Mammary epithelial cell (primary cell): ENCODE measurements around the gene CLASRP.

ENCODE experiments used
- EZH2 ChIP-seq: IDR thresholded peaks from 2 replicates; pipeline ENCODE4 v1.6.1; 2012; ENCODE audit warnings: low read length, inconsistent platforms, borderline replicate concordance
- TF ChIP-seq, protein P1 (sequence below), 2 donors: IDR thresholded peaks in 1 of 2; conservative IDR thresholded peaks in 1 of 2; 2 replicates each; pipeline ENCODE4 v1.5.1; 2011 to 2012; ENCODE audit warnings: inconsistent platforms in 2 of 2, low read length in 2 of 2, mild to moderate bottlenecking in 2 of 2, control low read depth in 1 of 2, low read depth in 1 of 2; ENCODE audit not compliant: insufficient read depth in 1 of 2; ENCODE audit errors: extremely low read depth in 1 of 2

DNA sequence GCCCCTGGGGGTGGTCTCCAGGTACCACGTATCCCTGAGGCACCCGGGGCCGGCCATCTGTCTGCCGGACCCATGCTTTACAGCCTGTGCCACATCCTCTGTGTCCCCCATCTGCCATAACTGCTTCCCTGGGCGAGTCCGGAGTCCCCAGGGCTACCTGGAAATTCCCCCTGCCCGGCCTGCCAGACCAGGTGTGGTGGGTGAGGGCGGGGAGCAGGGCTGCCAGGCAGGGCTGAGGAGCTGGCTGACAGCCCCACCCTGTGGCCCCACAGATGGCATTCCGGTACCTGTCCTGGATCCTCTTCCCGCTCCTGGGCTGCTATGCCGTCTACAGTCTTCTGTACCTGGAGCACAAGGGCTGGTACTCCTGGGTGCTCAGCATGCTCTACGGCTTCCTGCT is 47.9 kb upstream of the CLASRP start:
- TF ChIP-seq, protein P1, sequence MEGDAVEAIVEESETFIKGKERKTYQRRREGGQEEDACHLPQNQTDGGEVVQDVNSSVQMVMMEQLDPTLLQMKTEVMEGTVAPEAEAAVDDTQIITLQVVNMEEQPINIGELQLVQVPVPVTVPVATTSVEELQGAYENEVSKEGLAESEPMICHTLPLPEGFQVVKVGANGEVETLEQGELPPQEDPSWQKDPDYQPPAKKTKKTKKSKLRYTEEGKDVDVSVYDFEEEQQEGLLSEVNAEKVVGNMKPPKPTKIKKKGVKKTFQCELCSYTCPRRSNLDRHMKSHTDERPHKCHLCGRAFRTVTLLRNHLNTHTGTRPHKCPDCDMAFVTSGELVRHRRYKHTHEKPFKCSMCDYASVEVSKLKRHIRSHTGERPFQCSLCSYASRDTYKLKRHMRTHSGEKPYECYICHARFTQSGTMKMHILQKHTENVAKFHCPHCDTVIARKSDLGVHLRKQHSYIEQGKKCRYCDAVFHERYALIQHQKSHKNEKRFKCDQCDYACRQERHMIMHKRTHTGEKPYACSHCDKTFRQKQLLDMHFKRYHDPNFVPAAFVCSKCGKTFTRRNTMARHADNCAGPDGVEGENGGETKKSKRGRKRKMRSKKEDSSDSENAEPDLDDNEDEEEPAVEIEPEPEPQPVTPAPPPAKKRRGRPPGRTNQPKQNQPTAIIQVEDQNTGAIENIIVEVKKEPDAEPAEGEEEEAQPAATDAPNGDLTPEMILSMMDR (conservative IDR thresholded peaks at IDR 0.05 in 1 of 2, IDR thresholded peaks at IDR 0.05 in 1 of 2; ENCODE audit: extremely low read depth in 1 of 2, insufficient read depth in 1 of 2, low read depth in 1 of 2, low read length in 2 of 2) = no peak
- TF ChIP-seq EZH2 = no peak
